ENCODE measurements around the gene UPP1. TPM values are rescaled to one million over a fixed set of nuclear protein-coding genes. Genes with fewer than 3 reads are reported as not detected.

UPP1 gene
- total and polyA plus RNA-seq, 10 of the 15 experiments (the other 5 are each of a cell fraction or from before 2014, with no cell fraction given), result 0.93 to 7.9 (median 3.8) TPM

- TF ChIP-seq IRF5 (IDR thresholded peaks at IDR 0.05; ENCODE audit: borderline replicate concordance) (no peak), POLR2AphosphoS2 (IDR thresholded peaks at IDR 0.05; ENCODE audit: low read depth, low read length) (no peak)
These were observed 25.1 kb upstream of the UPP1 start (continued) for GRCh38 chr7:48063985-48064384.

GRCh38 chr7:48067475-48067874, 21.6 kb upstream of the UPP1 start:
- BruUV-seq (replicated peaks), result no TSS peak
- WGBS (ENCODE audit: insufficient coverage, insufficient replicate concordance, low lambda C conversion rate, missing lambda C conversion rate), result 82% methylated on average over 2 of the region's 2 CpGs
- no peaks in the 10 kb centered on the region for H3K36me3 ChIP-seq (ENCODE audit: control insufficient read depth in 2 of 2, insufficient read depth in 2 of 2, low read length in 1 of 2)
- no peak overlapping the region for H3K9ac ChIP-seq (ENCODE audit: control insufficient read depth, insufficient read depth, low read length)
- ChIA-PET RAD21 (ENCODE audit: unreplicated experiment) (no interaction called here), SMC1A (ENCODE audit: uncharacterized antibody, unreplicated experiment) (no interaction called here), POLR2A (no interaction called here), CTCF (no interaction called here)
- no peak overlapping the region for H2AFZ ChIP-seq (ENCODE audit: control insufficient read depth, low read depth, low read length)
- no peaks in the 10 kb centered on the region for H3K27me3 ChIP-seq (replicated peaks in 1 of 2; ENCODE audit: control insufficient read depth in 2 of 2, insufficient read depth in 2 of 2, low read length in 1 of 2)
- intact Hi-C loops (cut with micrococcal nuclease; ENCODE audit: unreplicated experiment), result no loop called here
- no peaks in the 10 kb centered on the region for H3K4me1 ChIP-seq (ENCODE audit: control insufficient read depth, insufficient read depth, low read length)
- H3K79me2 ChIP-seq (ENCODE audit: control insufficient read depth, insufficient read depth, low read length), result no peaks in the 10 kb centered on the region
- no peak overlapping the region for H3K4me2 ChIP-seq (ENCODE audit: control insufficient read depth, insufficient read depth)
- H4K20me1 ChIP-seq (ENCODE audit: control insufficient read depth, insufficient read depth), result no peaks in the 10 kb centered on the region
- no peaks in the 10 kb centered on the region for H3K9me3 ChIP-seq (replicated peaks; ENCODE audit: control insufficient read depth, insufficient read depth, low read length)
- in situ Hi-C loops (cut with MboI), result no loop called here
- FAIRE-seq (no peak), DNase-seq (ENCODE audit: low read depth, low spot score) (no peak), ATAC-seq (no peak)
- H3K4me3 ChIP-seq, result no peak overlapping the region
- H3K27ac ChIP-seq (ENCODE audit: control insufficient read depth, insufficient read depth), result no peak overlapping the region
- TF ChIP-seq MEF2B (IDR thresholded peaks at IDR 0.05; ENCODE audit: partially characterized antibody, poor library complexity, severe bottlenecking), result no peak
- no peak for TF ChIP-seq MXI1 (IDR thresholded peaks at IDR 0.05; ENCODE audit: low read depth, low read length)
- TF ChIP-seq ZBED1 (IDR thresholded peaks at IDR 0.05; ENCODE audit: borderline replicate concordance), result no peak
- no peak for TF ChIP-seq SIX5 (IDR thresholded peaks at IDR 0.05; ENCODE audit: low read depth, low read length, severe bottlenecking)
- no peak for TF ChIP-seq FOS (IDR thresholded peaks at IDR 0.05; ENCODE audit: borderline replicate concordance, extremely low read depth, insufficient read length)
- no peak for TF ChIP-seq CHD2 (IDR thresholded peaks at IDR 0.05; ENCODE audit: borderline replicate concordance, low read depth, low read length)
- TF ChIP-seq EED (IDR thresholded peaks at IDR 0.05; ENCODE audit: low read depth), result no peak
- no peak for TF ChIP-seq CREB1 (IDR thresholded peaks at IDR 0.05; ENCODE audit: low read depth)
- TF ChIP-seq ZBTB40 (IDR thresholded peaks at IDR 0.05; ENCODE audit: borderline replicate concordance), result no peak
- TF ChIP-seq HDAC6 (IDR thresholded peaks at IDR 0.05; ENCODE audit: unreplicated experiment), result no peak
- no peak for TF ChIP-seq RB1 (IDR thresholded peaks at IDR 0.05; ENCODE audit: borderline replicate concordance)
- TF ChIP-seq CEBPB (IDR thresholded peaks at IDR 0.05; ENCODE audit: borderline replicate concordance in 1 of 2, low read depth in 2 of 2, low read length in 2 of 2), result no peak
- TF ChIP-seq RUNX3 (IDR thresholded peaks at IDR 0.05; ENCODE audit: low read length), result no peak
- no peak for TF ChIP-seq FOXK2 (IDR thresholded peaks at IDR 0.05)
